OCI-LY1 (cell line): ENCODE data around the gene DDX42.

Experiments
- CTCF ChIP-seq: fragments of 200-600 bp; sonication (generic), shearing (Covaris generic); IDR thresholded peaks from 2 replicates; pipeline ENCODE4 v1.5.1; 2017; ENCODE audit warnings: mild to moderate bottlenecking, antibody characterized with exemption, low read length, moderate library complexity, mixed read lengths
- EZH2 ChIP-seq: fragments of 200-600 bp; sonication (generic), shearing (Covaris generic); IDR thresholded peaks from 2 replicates; pipeline ENCODE4 v1.8.0; 2017; ENCODE audit warnings: borderline replicate concordance, mixed run types, mild to moderate bottlenecking, antibody characterized with exemption, low read length, moderate library complexity, mixed read lengths

- no peak for TF ChIP-seq CTCF
- TF ChIP-seq EZH2, result no peak
These were observed 24.7 kb downstream of the DDX42 start for GRCh38 chr17:63798572-63799106.
